NCI-H146 (cell line): ENCODE results near the gene SPTLC2.
"Not testable (repeated sequence)": the region's sequence is repeated elsewhere in the genome, so short reads cannot be mapped to it uniquely, and the experiment has no call there.

Experiments used
- DNase-seq: peaks from one replicate; lab custom pipeline; 2025; lab: John Stamatoyannopoulos, UW

The SPTLC2 gene, protein sequence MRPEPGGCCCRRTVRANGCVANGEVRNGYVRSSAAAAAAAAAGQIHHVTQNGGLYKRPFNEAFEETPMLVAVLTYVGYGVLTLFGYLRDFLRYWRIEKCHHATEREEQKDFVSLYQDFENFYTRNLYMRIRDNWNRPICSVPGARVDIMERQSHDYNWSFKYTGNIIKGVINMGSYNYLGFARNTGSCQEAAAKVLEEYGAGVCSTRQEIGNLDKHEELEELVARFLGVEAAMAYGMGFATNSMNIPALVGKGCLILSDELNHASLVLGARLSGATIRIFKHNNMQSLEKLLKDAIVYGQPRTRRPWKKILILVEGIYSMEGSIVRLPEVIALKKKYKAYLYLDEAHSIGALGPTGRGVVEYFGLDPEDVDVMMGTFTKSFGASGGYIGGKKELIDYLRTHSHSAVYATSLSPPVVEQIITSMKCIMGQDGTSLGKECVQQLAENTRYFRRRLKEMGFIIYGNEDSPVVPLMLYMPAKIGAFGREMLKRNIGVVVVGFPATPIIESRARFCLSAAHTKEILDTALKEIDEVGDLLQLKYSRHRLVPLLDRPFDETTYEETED

DNA sequence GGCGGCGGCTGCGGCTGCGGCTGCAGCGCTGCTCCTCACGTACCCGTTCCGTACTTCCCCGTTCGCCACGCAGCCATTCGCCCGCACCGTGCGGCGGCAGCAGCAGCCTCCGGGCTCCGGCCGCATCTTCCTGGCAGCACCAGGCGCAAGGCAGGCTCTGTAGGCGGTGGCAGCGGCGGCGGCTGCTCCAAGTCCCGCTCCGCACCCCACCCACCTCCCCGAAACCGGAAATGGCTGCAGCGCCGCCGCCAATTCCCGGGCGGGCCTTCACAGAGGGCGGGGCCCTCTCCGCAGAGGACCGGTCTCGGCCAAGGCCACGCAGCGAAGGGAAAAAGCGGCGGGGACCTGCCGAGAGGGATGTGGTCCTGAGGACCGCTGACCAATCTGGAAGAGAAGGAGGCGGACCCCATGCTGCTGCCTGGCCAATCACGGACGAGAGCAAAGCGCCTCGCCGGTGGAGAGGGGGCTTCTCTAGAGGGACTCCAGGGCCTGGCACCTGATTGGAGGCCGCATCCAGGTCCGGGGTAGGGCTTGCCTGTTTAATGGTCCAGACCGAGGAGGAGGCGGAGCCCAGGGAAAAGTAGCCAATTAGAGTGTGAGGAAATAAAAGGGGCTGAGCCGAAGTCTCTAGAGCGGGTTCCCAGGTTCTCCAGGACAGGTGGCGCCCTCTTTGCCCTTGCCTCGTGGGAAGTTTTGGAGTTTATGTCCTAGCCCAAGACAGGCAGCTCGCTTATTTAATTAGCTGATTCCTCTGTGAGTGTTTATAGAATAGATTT is at the start of gene SPTLC2:
SPTLC2 (minus strand) TSS at position 184 of the 776 bp plus-strand sequence; CDS start at position 126, 58 bp downstream.
- DNase-seq = peak; percentile 99

DNA sequence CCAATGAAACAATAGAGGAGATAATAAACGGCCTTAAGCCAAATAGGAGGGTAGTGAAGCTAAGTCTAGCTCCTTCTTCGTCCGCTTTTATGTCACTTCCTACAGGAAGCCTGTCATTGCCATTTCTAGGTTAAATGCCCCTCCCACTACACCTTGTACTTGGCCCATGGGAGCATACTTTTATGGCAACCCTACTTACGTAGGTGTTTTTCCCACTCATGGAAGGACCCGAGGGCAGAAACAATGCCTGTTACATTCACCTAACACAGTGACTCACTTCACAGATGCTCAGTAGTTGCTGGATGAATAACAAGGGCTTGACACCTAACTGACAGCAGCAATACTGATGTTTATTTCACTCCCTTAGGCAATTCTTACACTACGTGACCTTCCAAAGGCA is 46.9 kb upstream of the SPTLC2 start:
- no peak for DNase-seq

- not testable (repeated sequence) for DNase-seq
Observed at GRCh38 chr14:77661562-77661961, 45.1 kb upstream of the SPTLC2 start.

DNA sequence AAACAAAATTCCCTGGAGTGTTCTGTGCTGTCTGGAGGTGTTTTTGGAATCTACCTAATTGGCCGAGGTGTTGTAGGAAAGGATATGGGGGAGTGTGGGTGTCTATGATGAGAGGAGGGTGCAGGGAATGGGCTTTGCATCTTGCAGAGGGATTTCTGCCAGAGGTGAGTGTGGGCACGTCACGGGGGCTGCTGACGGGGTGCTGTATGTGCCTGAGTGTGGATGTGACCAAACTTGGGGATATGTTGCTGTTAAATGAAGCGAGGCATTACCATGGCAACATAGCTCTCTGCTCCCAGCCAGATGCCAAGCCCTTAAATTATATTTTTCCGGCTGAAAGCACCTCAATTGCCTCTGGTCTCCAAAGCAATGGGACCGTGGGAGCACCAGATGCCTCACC is 44.3 kb upstream of the SPTLC2 start:
- DNase-seq = peak; percentile 65

DNA sequence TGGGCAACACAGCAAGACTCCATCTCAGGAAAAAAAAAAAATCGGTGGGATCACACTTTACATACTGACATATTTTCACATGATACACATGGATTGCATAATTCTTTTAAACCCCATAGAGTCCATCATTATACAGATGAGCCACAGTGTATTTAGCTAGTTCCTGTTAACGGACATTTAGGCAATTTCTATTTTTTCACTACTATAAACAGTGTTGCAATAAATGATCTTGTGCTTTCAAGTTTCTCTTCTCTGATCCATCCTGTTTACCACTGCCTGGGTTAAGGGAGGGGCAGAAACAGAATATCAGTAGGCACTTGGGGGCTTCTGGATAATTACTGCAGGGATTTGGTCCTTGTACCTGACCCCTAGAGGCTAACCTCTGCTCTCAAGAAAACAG is 43.4 kb upstream of the SPTLC2 start:
- DNase-seq = no peak

- no peak for DNase-seq
Observed at GRCh38 chr14:77657280-77657679, 40.8 kb upstream of the SPTLC2 start.

GRCh38 chr14:77654001-77654441 is 37.6 kb upstream of the SPTLC2 start:
- peak; percentile 48 for DNase-seq

- DNase-seq = no peak
Observed at GRCh38 chr14:77649326-77649725, 32.9 kb upstream of the SPTLC2 start.

DNA sequence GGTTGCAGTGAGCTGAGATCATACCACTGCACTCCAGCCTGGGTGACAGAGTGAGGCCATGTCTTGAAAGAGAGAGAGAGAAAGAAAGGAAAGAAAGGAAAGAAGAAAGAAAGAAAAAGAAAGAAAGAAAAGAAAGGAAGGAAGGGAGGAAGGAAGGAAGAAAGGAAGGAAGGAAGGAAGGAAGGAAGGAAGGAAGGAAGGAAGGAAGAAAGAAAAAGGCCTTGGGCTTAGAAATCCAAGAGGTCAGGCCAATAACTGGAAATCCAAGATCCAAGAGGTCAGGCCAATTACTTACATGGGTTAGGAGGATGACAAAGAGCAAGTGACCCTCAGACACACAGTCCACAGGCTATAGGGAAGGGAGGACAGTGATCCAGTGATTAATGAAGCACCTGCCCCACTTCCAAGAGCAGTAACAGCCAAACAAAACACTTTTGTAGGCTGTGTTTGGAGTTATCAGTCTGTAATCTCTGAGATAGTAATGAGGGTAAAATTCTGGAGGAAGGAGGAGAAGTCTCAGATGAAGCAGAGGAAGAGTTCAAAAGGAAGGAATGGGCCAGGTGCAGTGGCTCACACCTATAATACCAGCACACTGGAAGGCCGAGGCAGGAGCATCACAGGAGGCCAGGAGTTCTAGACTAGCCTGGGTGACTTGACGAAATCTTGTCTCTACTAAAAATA is 32.2 kb upstream of the SPTLC2 start:
- no peak for DNase-seq

DNA sequence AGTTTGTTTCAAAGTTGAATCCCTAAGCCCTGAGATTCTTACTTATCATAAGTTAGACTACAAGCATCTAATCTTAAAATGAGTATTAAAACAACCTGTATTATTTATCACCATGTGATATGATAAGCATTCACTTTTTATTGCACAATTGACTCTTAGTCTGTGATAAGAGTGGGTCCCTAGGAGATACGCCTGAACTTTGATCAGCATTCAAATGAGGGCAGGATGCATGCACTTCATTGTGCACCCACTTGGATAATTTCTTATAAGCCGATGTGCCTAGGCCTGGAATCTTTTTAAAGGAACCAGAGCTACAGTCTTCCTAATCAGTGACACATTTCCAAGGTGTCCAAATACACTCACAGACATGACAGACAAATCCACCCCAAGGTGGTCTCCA is 31.4 kb upstream of the SPTLC2 start:
- DNase-seq = no peak

- no peak for DNase-seq
Observed at GRCh38 chr14:77646907-77647306, 30.5 kb upstream of the SPTLC2 start.

GRCh38 chr14:77645520-77646230 is 29.2 kb upstream of the SPTLC2 start:
- DNase-seq = no peak

DNA sequence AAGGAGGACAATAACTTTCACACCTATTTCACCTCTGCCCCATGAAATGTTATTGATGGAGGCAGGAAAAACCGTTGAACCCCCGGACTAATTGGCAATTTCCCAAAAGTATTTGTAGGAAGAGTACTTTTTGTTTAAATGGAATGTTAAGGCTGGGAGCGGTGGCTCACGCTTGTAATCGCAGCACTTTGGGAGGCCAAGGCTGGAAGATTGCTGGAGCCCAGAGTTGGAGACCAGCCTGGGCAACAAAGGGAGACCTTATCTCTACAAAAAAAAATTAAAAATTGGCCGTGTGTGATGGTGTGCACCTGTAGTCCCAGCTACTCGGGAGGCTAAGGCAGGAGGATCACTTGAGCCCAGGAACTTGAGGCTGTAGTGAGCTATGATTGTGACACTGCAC is 26.0 kb upstream of the SPTLC2 start:
- DNase-seq = no peak

GRCh38 chr14:77641534-77642341 is 25.3 kb upstream of the SPTLC2 start:
- DNase-seq = no peak

DNA sequence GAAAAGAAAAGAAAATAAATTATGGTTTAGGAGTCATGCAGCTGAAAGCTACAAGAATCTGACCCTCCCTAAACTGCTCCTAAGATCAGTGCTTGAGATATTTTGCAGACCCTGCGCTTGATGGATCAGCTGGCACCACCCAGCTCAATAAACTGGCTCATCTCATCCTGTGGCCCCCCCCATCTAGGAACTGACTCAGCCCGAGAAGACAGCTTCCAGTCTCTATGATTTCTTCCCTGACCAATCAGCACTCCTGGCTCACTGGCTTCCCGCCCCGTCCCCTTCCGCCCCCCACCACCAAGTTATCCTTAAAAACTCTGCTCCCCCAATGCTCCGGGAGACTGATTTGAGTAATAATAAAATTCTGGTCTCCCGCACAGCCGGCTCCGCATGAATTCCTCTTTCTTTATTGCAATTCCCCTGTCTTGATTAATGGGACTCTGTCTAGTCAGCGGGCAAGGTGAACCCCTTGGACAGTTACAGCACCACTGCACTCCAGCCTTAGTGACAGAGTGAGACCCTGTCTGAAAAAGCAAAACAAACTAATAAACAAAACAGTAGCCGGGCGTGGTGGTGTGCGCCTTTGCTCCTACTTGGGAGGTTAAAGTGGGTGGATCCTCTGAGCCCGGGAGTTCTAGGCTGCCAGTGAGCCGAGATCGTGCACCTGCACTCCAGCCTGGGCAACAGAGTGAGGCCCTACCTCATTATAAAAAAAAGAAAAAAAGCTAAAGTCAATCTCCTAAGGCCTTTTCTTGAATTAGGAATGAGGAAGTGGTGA is 24.5 kb upstream of the SPTLC2 start:
- peak; percentile 21 for DNase-seq

- no peak for DNase-seq
Observed at GRCh38 chr14:77638771-77639171, 22.3 kb upstream of the SPTLC2 start.

DNA sequence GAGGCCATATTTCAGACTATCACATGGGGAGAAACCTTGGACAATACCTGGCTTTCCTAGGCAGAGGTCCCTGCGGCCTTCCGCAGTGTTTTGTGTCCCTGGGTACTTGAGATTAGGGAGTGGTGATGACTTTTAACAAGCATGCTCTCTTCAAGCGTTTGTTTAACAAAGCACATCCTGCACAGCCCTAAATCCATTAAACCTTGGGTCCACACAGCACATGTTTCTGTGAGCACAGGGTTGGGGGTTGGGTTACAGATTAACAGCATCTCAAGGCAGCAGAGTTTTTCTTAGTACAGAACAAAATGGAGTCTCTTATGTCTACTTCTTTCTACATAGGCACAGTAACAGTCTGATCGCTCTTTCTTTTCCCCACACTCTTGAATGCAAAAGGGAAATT is 19.4 kb upstream of the SPTLC2 start:
- DNase-seq = not testable (repeated sequence)

GRCh38 chr14:77635466-77635865 is 19.0 kb upstream of the SPTLC2 start:
- DNase-seq = not testable (repeated sequence)

GRCh38 chr14:77630111-77630510 is 13.7 kb upstream of the SPTLC2 start:
- no peak for DNase-seq

DNA sequence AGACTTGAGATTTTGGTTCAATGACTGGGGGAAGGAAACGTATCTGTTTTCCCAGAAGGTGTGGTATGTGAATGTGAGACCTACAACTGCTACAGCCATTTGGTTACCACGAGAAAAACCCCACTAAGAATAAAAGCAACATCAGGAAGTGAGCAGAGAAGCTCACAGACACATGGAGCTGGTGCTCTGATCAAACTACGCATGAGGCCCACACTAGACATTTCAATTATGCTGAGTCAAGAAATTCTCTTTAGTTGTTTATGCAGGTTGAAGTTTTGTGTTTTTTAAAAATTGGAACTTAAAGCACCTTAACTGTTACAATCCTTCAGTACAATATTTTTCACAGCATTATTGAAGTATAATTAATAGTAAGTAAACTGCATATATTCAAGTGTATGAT is 8.9 kb upstream of the SPTLC2 start:
- DNase-seq = no peak
